Immature natural killer cell (primary cell): ENCODE results near the gene MGAT4A. TPM values are rescaled to one million over a fixed set of nuclear protein-coding genes. Genes with fewer than 3 reads are reported as not detected.

Experiments used
- DNase-seq, 3 donors: peaks; one replicate each; pipeline ENCODE4 v3.0.0; 2022; ENCODE audit warnings: mixed read lengths in 1 of 3
- H3K27ac Mint-ChIP-seq, 6 donors: one replicate each; pipeline ENCODE4 v1.8.0; 2020; ENCODE audit warnings: mixed read lengths in 6 of 6, mild to moderate bottlenecking in 5 of 6, inconsistent platforms in 4 of 6, moderate library complexity in 3 of 6
- H3K27me3 Mint-ChIP-seq, 3 donors: one replicate each; pipeline ENCODE4 v1.8.0; 2020 to 2021; ENCODE audit warnings: low read depth in 3 of 3, mild to moderate bottlenecking in 3 of 3, mixed read lengths in 3 of 3, moderate library complexity in 3 of 3, inconsistent platforms in 1 of 3
- H3K36me3 Mint-ChIP-seq, 3 donors: one replicate each; pipeline ENCODE4 v1.8.0; 2020; ENCODE audit warnings: mixed read lengths in 3 of 3, inconsistent platforms in 2 of 3, mild to moderate bottlenecking in 2 of 3
- H3K4me1 Mint-ChIP-seq, 2 donors: one replicate each; pipeline ENCODE4 v1.8.0; 2020; ENCODE audit warnings: inconsistent platforms in 2 of 2, mild to moderate bottlenecking in 2 of 2, mixed read lengths in 2 of 2, moderate library complexity in 1 of 2
- H3K4me3 Mint-ChIP-seq, 5 donors: one replicate each; pipeline ENCODE4 v1.8.0; 2020; ENCODE audit warnings: mild to moderate bottlenecking in 5 of 5, mixed read lengths in 5 of 5, inconsistent platforms in 3 of 5, moderate library complexity in 3 of 5
- H3K9me3 Mint-ChIP-seq, 6 donors: one replicate each; pipeline ENCODE4 v1.8.0; 2020; ENCODE audit warnings: mild to moderate bottlenecking in 6 of 6, mixed read lengths in 6 of 6, inconsistent platforms in 4 of 6, moderate library complexity in 3 of 6
- polyA plus RNA-seq, 3 donors: library from polyadenylated mRNA; unstranded; fragments of 300-500 nt; fragmentation: Illumina TruSeq; gene quantifications; one replicate each; pipeline ENCODE4 v1.2.3, GENCODE V29; 2021

The MGAT4A gene
- polyA plus RNA-seq, 3 donors from 2014 or later = 113 to 155 (median 128) TPM

GRCh38 chr2:98648451-98648850 lies 82.5 kb downstream of the MGAT4A start:
- Mint-ChIP-seq H3K4me1 (peaks cover 59 to 71% of the 10 kb centered on the region in 2 donors), H3K4me3 (no peak overlapping the region), H3K36me3 (peaks cover 39 to 53% (median 43%) of the 10 kb centered on the region in 3 donors), H3K9me3 (peaks cover 0 to 4% (median 0%) of the 10 kb centered on the region in 6 donors), H3K27ac (peak overlapping the region; percentile 78 to 96 (median 86)), H3K27me3 (peaks cover 0 to 3% (median 0%) of the 10 kb centered on the region in 3 donors)
- no peak for DNase-seq

- H3K36me3 Mint-ChIP-seq = peaks cover 36 to 50% (median 40%) of the 10 kb centered on the region in 3 donors
- H3K9me3 Mint-ChIP-seq = peaks cover 0 to 4% (median 0%) of the 10 kb centered on the region in 6 donors
- peaks cover 0 to 3% (median 0%) of the 10 kb centered on the region in 3 donors for H3K27me3 Mint-ChIP-seq
- DNase-seq = no peak
- no peak overlapping the region for H3K4me3 Mint-ChIP-seq
- peak overlapping the region in 5 of 6 donors; percentile 11 to 96 (median 58) for H3K27ac Mint-ChIP-seq
- peaks cover 55 to 71% of the 10 kb centered on the region in 2 donors for H3K4me1 Mint-ChIP-seq
Observed at GRCh38 chr2:98647636-98648035, 83.3 kb downstream of the MGAT4A start.

GRCh38 chr2:98643496-98644100 lies 87.3 kb downstream of the MGAT4A start:
- no peak for DNase-seq
- Mint-ChIP-seq H3K9me3 (no peaks in the 10 kb centered on the region), H3K36me3 (peaks cover 23 to 46% (median 34%) of the 10 kb centered on the region in 3 donors), H3K27ac (peak overlapping the region; percentile 40 to 89 (median 82)), H3K4me3 (no peak overlapping the region), H3K4me1 (peaks cover 47 to 69% of the 10 kb centered on the region in 2 donors), H3K27me3 (peaks cover 0 to 6% (median 2%) of the 10 kb centered on the region in 3 donors)

- H3K4me1 Mint-ChIP-seq = peaks cover 83 to 95% of the 10 kb centered on the region in 2 donors
- peaks cover 2 to 19% (median 10%) of the 10 kb centered on the region in 3 donors for H3K27me3 Mint-ChIP-seq
- DNase-seq = peak; percentile 84 to 85 (median 84)
- H3K4me3 Mint-ChIP-seq = peak overlapping the region; percentile 78 to 91 (median 83)
- peak overlapping the region; percentile 95 to 99 (median 98) for H3K27ac Mint-ChIP-seq
- H3K36me3 Mint-ChIP-seq = peaks cover 26 to 43% (median 37%) of the 10 kb centered on the region in 3 donors
- no peaks in the 10 kb centered on the region for H3K9me3 Mint-ChIP-seq
Observed at GRCh38 chr2:98637401-98638147, 93.4 kb downstream of the MGAT4A start.

- H3K4me3 Mint-ChIP-seq = peak overlapping the region; percentile 72 to 91 (median 83)
- H3K27me3 Mint-ChIP-seq = peaks cover 2 to 17% (median 6%) of the 10 kb centered on the region in 3 donors
- peak overlapping the region; percentile 96 to 99 (median 99) for H3K27ac Mint-ChIP-seq
- H3K36me3 Mint-ChIP-seq = peaks cover 33 to 48% (median 36%) of the 10 kb centered on the region in 3 donors
- peak; percentile 68 to 70 (median 68) for DNase-seq
- H3K4me1 Mint-ChIP-seq = peaks cover 76 to 91% of the 10 kb centered on the region in 2 donors
- no peaks in the 10 kb centered on the region for H3K9me3 Mint-ChIP-seq
Observed at GRCh38 chr2:98634406-98635092, 96.4 kb downstream of the MGAT4A start.

GRCh38 chr2:98632351-98632750 lies 98.6 kb downstream of the MGAT4A start:
- no peak for DNase-seq
- H3K36me3 Mint-ChIP-seq = peaks cover 31 to 55% (median 40%) of the 10 kb centered on the region in 3 donors
- H3K27me3 Mint-ChIP-seq = peaks cover 0 to 11% (median 6%) of the 10 kb centered on the region in 3 donors
- no peaks in the 10 kb centered on the region for H3K9me3 Mint-ChIP-seq
- peaks cover 77 to 91% of the 10 kb centered on the region in 2 donors for H3K4me1 Mint-ChIP-seq
- H3K27ac Mint-ChIP-seq = peak overlapping the region; percentile 85 to 99 (median 99)
- H3K4me3 Mint-ChIP-seq = no peak overlapping the region

GRCh38 chr2:98623657-98624056 lies 107.3 kb downstream of the MGAT4A start:
- Mint-ChIP-seq H3K27ac (peak overlapping the region; percentile 39 to 88 (median 76)), H3K36me3 (peaks cover 20 to 52% (median 26%) of the 10 kb centered on the region in 3 donors), H3K4me3 (peak overlapping the region in 1 of 5 donors; percentile 10), H3K4me1 (peaks cover 54 to 75% of the 10 kb centered on the region in 2 donors), H3K27me3 (no peaks in the 10 kb centered on the region), H3K9me3 (no peaks in the 10 kb centered on the region)
- peak in 1 of 3 donors; percentile 16 for DNase-seq

- no peak for DNase-seq
- peaks cover 28 to 58% (median 30%) of the 10 kb centered on the region in 3 donors for H3K36me3 Mint-ChIP-seq
- H3K9me3 Mint-ChIP-seq = no peaks in the 10 kb centered on the region
- H3K4me1 Mint-ChIP-seq = peaks cover 65 to 85% of the 10 kb centered on the region in 2 donors
- H3K27ac Mint-ChIP-seq = peak overlapping the region; percentile 53 to 90 (median 82)
- H3K27me3 Mint-ChIP-seq = peaks cover 5 to 18% (median 5%) of the 10 kb centered on the region in 3 donors
- peak overlapping the region in 3 of 5 donors; percentile 31 to 51 (median 34) for H3K4me3 Mint-ChIP-seq
Observed at GRCh38 chr2:98617149-98617548, 113.8 kb downstream of the MGAT4A start.

GRCh38 chr2:98615481-98615880 lies 115.5 kb downstream of the MGAT4A start:
- Mint-ChIP-seq H3K27ac (peak overlapping the region; percentile 47 to 90 (median 77)), H3K4me1 (peaks cover 67 to 89% of the 10 kb centered on the region in 2 donors), H3K27me3 (peaks cover 5 to 18% (median 5%) of the 10 kb centered on the region in 3 donors), H3K9me3 (no peaks in the 10 kb centered on the region), H3K4me3 (peak overlapping the region; percentile 29 to 68 (median 49)), H3K36me3 (peaks cover 37 to 67% (median 40%) of the 10 kb centered on the region in 3 donors)
- DNase-seq = peak in 2 of 3 donors; percentile 10 to 11

- H3K4me3 Mint-ChIP-seq = peak overlapping the region; percentile 1 to 45 (median 37)
- H3K9me3 Mint-ChIP-seq = no peaks in the 10 kb centered on the region
- H3K27ac Mint-ChIP-seq = peak overlapping the region; percentile 52 to 90 (median 79)
- peaks cover 33 to 61% (median 40%) of the 10 kb centered on the region in 3 donors for H3K36me3 Mint-ChIP-seq
- DNase-seq = no peak
- H3K4me1 Mint-ChIP-seq = peaks cover 78 to 96% of the 10 kb centered on the region in 2 donors
- H3K27me3 Mint-ChIP-seq = peaks cover 5 to 21% (median 6%) of the 10 kb centered on the region in 3 donors
Observed at GRCh38 chr2:98614024-98614739, 116.8 kb downstream of the MGAT4A start.

- peaks cover 77 to 91% of the 10 kb centered on the region in 2 donors for H3K4me1 Mint-ChIP-seq
- no peaks in the 10 kb centered on the region for H3K9me3 Mint-ChIP-seq
- H3K36me3 Mint-ChIP-seq = peaks cover 18 to 29% (median 24%) of the 10 kb centered on the region in 3 donors
- H3K27me3 Mint-ChIP-seq = peaks cover 11 to 25% (median 21%) of the 10 kb centered on the region in 3 donors
- no peak for DNase-seq
- H3K27ac Mint-ChIP-seq = peak overlapping the region; percentile 87 to 97 (median 93)
- H3K4me3 Mint-ChIP-seq = peak overlapping the region; percentile 83 to 95 (median 88)
Observed at GRCh38 chr2:98608962-98609604, 121.8 kb downstream of the MGAT4A start.
